Lower leg skin (tissue), 4 donors: ENCODE measurements around the gene LRRC72. TPM values are rescaled to one million over a fixed set of nuclear protein-coding genes. Genes with fewer than 3 reads are reported as not detected.

Experiments
- DNase-seq, 2 donors: peaks; one replicate each; pipeline ENCODE4 v3.0.0-alpha.2; 2019; ENCODE audit warnings: low spot score in 2 of 2
- H3K4me3 ChIP-seq: fragments of 200-600 bp; sonication (generic); 2 replicates; pipeline ENCODE4 v1.5.1; 2017; ENCODE audit warnings: mild to moderate bottlenecking, low read depth; ENCODE audit not compliant: poor library complexity, severe bottlenecking
- CTCF ChIP-seq, 3 donors: fragments of 450-650 bp; IDR thresholded peaks; one replicate each; pipeline ENCODE4 v1.5.1; 2016; ENCODE audit warnings: antibody characterized with exemption in 3 of 3, mild to moderate bottlenecking in 3 of 3, moderate library complexity in 2 of 3
- POLR2A ChIP-seq, 2 donors: fragments of 450-650 bp; IDR thresholded peaks; one replicate each; pipeline ENCODE4 v1.6.1; 2016 to 2017; ENCODE audit warnings: antibody characterized with exemption in 2 of 2, mild to moderate bottlenecking in 1 of 2, moderate library complexity in 1 of 2
- WGBS, 2 donors: methylation state at CpG; one replicate each; pipeline ENCODE4 v1.1.5; 2018; 5-methylcytosine and 5-hydroxymethylcytosine counted together
- intact Hi-C: fragments of 100-400 bp; cut with DNase I; formaldehyde crosslinking; loops from one replicate; pipeline ENCODE4 v1.15.0; 2023; ENCODE audit warnings: low total_unique reads
- total RNA-seq, 4 donors: library from RNA; depleted of rRNA; stranded (reverse); fragments of >200 nt; gene quantifications; one replicate each; pipeline ENCODE4 v1.1.0, GENCODE V29; 2016

LRRC72 gene
- total RNA-seq, 4 donors from 2014 or later = not detected

GRCh38 chr7:16543456-16543855 lies 16.8 kb downstream of the LRRC72 start:
- DNase-seq = no peak
- no peak for TF ChIP-seq POLR2A (IDR thresholded peaks at IDR 0.05)
- TF ChIP-seq CTCF (IDR thresholded peaks at IDR 0.05) = no peak
- H3K4me3 ChIP-seq = no peak overlapping the region
- WGBS, 2 donors = 79 to 82% methylated on average over 2 of the region's 2 CpGs
- intact Hi-C loops = no loop called here

DNA sequence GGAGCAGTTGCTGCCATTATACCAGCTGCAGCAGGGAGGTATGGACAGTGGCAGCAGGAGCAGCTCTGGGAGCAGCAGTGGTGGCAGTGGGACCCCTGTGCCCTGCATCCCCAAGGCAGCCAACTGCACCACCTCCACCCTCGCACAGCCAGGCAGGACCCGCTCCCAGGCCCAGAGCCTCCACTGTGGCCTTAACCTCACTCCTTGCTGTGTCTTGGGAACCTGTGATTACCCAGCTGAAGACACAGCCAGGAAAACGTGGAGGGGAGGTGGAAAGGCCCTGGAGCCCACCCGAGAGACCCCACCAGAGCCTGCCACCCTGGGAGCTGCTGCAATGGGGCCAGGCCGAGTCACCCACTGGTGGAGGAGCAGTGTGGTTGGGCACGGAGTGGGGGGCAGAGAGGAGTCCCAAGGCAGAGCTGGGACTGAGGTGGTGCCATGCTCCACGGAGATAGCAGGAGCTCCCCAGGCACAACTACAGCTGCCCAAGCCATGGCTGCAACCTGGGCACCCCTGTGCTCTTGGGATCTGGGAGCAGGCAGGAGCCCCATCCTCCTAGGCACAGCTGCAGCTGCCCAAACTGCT lies 20.4 kb downstream of the LRRC72 start:
- no peak for DNase-seq
- WGBS, 2 donors = 78 to 89% methylated on average over 5 to 7 of the region's 7 CpGs
- TF ChIP-seq POLR2A (IDR thresholded peaks at IDR 0.05) = no peak
- TF ChIP-seq CTCF (IDR thresholded peaks at IDR 0.05) = no peak
- no peak overlapping the region for H3K4me3 ChIP-seq
- intact Hi-C loops = no loop called here

DNA sequence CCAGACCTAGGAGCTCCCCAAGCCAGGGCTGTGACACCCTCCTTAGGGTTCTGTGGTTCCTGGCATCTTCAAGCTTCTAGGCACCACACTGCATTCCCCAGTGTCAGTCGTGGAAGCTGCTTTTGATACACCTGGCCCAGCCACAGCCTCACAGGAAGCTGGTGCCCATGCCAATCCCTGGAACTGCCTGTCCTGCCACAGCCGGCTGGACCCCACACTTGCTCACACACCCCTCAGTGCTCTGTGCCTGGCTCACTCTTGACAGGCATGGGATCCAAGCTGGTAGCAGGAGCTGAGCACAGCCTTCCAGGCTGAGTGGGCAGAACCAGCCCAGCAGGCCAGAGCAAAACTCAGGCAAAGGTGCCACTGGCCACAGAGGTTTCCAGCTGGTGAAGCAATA lies 21.8 kb downstream of the LRRC72 start:
- intact Hi-C loops = no loop called here
- WGBS, 2 donors = 79 to 85% methylated on average over 2 of the region's 2 CpGs
- no peak for TF ChIP-seq POLR2A (IDR thresholded peaks at IDR 0.05)
- no peak for TF ChIP-seq CTCF (IDR thresholded peaks at IDR 0.05)
- H3K4me3 ChIP-seq = no peak overlapping the region
- no peak for DNase-seq

- no peak overlapping the region for H3K4me3 ChIP-seq
- no peak for DNase-seq
- intact Hi-C loops = no loop called here
- TF ChIP-seq POLR2A (IDR thresholded peaks at IDR 0.05) = no peak
- no peak for TF ChIP-seq CTCF (IDR thresholded peaks at IDR 0.05)
- 70 to 85% methylated on average over 1 of the region's 1 CpG for WGBS, 2 donors
Measured at GRCh38 chr7:16550671-16551070, 24.0 kb downstream of the LRRC72 start.

DNA sequence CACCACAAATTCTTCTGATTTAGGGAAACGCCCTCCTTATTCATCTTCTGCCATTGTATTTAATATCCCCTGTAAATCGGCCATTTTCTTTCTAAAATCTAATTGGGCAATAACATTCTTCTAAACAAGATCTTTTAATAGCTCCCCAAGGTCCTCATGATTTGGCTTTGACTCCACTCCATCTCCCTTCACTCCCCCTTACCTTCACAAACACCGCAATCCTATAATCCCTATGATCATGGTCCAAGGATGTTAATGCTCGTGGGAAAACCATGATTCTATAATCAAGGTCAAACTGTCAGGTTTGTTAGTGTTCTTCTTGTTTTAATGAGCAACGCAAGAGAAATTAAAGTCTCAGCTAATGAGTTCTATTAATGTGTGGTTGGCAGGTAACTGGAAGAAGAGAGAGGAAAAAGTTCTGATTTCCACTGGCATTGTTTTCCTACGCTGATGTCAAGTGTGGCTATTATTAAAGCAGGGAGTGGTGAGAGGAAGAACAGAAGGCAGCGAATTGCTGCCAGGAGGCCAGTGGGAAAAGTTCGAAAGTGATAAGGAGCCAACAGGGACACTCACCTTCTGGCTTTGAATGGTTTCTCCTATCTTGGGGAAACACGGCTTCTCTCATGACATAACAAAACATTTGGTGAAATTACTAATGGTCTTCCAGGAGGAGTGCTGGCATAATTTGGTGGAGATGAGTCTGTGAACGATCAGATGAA lies 28.1 kb downstream of the LRRC72 start:
- no peak for DNase-seq
- 85% methylated on average over 10 of the region's 10 CpGs for WGBS, 2 donors
- no peak overlapping the region for H3K4me3 ChIP-seq
- TF ChIP-seq POLR2A (IDR thresholded peaks at IDR 0.05) (no peak), CTCF (IDR thresholded peaks at IDR 0.05) (no peak)
- intact Hi-C loops = no loop called here
